ENCODE measurements around the gene S100PBP.
A peak's percentile ranks its signal among the peaks of the same experiment; 100 is the strongest.

Gene S100PBP

GRCh38 chr1:32868806-32869455 is 51.5 kb downstream of the S100PBP start:
- Mint-ChIP-seq H3K27ac (no peak overlapping the region), H3K36me3 (peaks cover 21% of the 10 kb centered on the region), H3K4me1 (peaks cover 34% of the 10 kb centered on the region), H3K9me3 (no peaks in the 10 kb centered on the region), H3K27me3 (peaks cover 28% of the 10 kb centered on the region), H3K4me3 (peak overlapping the region; percentile 43)
- ATAC-seq = no peak

GRCh38 chr1:32869923-32870614 is 52.6 kb downstream of the S100PBP start:
- H3K9me3 Mint-ChIP-seq = no peaks in the 10 kb centered on the region
- no peak for ATAC-seq
- H3K36me3 Mint-ChIP-seq = peaks cover 13% of the 10 kb centered on the region
- peaks cover 36% of the 10 kb centered on the region for H3K27me3 Mint-ChIP-seq
- H3K27ac Mint-ChIP-seq = no peak overlapping the region
- H3K4me1 Mint-ChIP-seq = peaks cover 34% of the 10 kb centered on the region
- H3K4me3 Mint-ChIP-seq = peak overlapping the region; percentile 77

- H3K9me3 Mint-ChIP-seq = no peaks in the 10 kb centered on the region
- peaks cover 40% of the 10 kb centered on the region for H3K4me1 Mint-ChIP-seq
- ATAC-seq = peak; percentile 36
- H3K27ac Mint-ChIP-seq = no peak within 1 kb of the TSS
- H3K27me3 Mint-ChIP-seq = peaks cover 43% of the 10 kb centered on the region
- peak within 1 kb of the TSS; percentile 77 for H3K4me3 Mint-ChIP-seq
- H3K36me3 Mint-ChIP-seq = peaks cover 13% of the 10 kb centered on the region
Observed at GRCh38 chr1:32870615-32871363, 53.3 kb downstream of the S100PBP start, which contains the start of gene FNDC5. Gene FNDC5 (minus strand): TSS chr1:32870912.

DNA sequence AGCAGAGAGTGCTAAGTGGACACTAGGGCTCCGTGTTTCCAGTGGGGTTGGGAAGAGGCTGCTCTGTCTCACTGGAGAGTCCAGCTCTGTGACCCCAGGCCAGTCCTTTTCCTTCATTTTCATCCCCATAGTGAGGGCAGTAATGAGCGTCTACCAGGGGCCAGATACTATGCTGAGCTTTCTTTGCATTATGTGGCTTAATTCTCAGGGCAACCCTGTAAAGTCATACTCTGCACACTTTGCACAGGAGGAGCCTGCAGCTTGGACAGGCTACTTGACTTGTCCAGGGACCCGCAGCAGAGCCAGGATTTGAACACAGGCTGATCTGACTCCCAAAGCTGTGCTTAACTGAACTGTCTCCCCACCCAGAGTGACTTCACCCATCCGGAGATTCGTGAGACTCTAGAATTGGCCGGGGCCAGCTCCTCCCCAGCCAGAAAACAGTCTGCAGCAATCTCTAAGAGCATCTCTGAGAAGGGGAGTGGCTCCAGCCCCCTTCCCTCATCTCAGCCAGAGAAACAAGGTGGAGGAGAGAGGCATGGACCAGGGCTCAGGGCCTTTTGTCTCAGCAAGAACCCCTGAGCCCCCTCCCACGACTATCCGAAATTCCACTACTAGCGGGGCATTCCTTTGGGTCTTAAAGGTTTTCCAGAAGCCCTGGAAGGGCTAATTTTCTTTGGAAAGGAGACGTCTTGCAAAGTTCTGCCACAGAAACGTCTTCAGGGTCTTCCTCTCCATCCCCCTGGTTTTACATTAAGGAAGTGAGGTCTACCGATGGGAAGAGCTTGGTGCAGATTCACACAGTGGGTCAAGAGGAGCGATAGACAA is 54.1 kb downstream of the S100PBP start:
- H3K27ac Mint-ChIP-seq = no peak overlapping the region
- H3K4me1 Mint-ChIP-seq = peaks cover 48% of the 10 kb centered on the region
- ATAC-seq = no peak
- peaks cover 8% of the 10 kb centered on the region for H3K36me3 Mint-ChIP-seq
- H3K9me3 Mint-ChIP-seq = no peaks in the 10 kb centered on the region
- peaks cover 51% of the 10 kb centered on the region for H3K27me3 Mint-ChIP-seq
- peak overlapping the region; percentile 66 for H3K4me3 Mint-ChIP-seq

GRCh38 chr1:32872192-32872460 is 54.7 kb downstream of the S100PBP start:
- Mint-ChIP-seq H3K27ac (no peak overlapping the region), H3K27me3 (peaks cover 53% of the 10 kb centered on the region), H3K4me1 (peaks cover 48% of the 10 kb centered on the region), H3K9me3 (no peaks in the 10 kb centered on the region), H3K36me3 (peaks cover 8% of the 10 kb centered on the region), H3K4me3 (no peak overlapping the region)
- no peak for ATAC-seq

DNA sequence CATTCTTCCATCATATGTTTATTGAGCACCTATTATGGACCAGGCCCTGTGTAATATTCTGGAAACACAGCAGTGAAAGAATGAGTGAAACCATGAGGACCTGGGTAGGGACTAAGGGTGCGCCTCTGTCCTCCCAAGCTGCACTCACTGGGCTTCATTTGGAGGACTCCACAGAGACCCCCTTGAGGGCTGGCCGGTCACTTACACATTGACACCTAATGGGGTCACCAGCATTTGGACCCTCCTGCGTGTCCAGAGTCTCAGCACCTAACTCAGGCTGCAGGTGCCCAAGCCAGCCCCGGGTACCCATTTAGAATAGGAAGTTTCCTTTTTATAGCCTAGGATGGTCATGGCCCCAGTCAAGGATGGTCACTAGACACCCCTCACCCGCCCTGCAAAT is 56.0 kb downstream of the S100PBP start:
- Mint-ChIP-seq H3K4me3 (no peak overlapping the region), H3K27ac (no peak overlapping the region), H3K4me1 (peaks cover 48% of the 10 kb centered on the region), H3K9me3 (no peaks in the 10 kb centered on the region), H3K36me3 (peaks cover 4% of the 10 kb centered on the region), H3K27me3 (peaks cover 65% of the 10 kb centered on the region)
- ATAC-seq = no peak

DNA sequence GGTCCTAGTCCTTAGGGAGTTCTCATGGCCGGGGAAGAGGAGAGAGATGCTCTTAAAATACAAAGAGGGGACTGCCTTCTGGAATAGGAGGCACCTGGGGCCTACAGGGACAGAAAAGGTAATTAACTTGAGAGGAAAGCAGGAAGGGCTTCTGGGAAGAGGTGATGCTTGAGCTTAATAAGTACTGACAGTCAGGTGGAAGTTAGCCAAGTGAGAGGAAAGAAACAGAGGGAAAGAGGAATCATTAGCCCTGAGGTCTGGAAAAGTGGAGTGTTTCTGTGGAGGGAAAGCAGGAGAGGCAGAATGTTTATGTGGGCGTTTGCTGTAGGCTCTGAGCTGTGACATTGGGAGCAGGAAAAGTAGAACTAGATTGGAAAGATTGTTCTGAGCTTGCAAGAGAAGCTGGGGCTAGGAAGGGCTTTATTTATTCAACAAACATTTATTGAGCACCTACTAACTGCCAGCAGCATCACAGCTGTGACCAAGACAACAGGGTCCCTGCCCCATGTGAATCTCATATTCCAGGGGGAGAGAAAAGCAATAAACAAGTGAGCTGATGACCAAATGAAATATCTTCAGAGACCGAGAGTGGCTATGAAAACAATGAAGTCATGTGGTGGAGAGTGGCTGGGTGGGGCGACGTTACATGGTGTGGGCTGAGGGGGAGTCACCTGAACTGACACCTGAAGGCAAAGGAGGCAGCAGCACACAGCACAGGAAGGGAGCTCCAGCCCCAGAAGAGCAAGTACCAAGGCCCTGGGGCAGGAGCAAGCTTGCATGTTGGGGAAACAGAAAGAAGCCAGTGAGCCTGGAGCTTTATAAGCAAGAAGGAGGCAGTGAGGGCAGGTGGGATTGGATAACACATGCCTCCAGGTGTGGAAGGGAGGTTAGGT is 57.7 kb downstream of the S100PBP start:
- H3K4me3 Mint-ChIP-seq = no peak overlapping the region
- no peak overlapping the region for H3K27ac Mint-ChIP-seq
- no peaks in the 10 kb centered on the region for H3K9me3 Mint-ChIP-seq
- no peaks in the 10 kb centered on the region for H3K36me3 Mint-ChIP-seq
- ATAC-seq = no peak
- H3K27me3 Mint-ChIP-seq = peaks cover 52% of the 10 kb centered on the region
- peaks cover 38% of the 10 kb centered on the region for H3K4me1 Mint-ChIP-seq

GRCh38 chr1:32876341-32877210 is 59.1 kb downstream of the S100PBP start:
- no peaks in the 10 kb centered on the region for H3K9me3 Mint-ChIP-seq
- H3K27ac Mint-ChIP-seq = no peak overlapping the region
- peaks cover 58% of the 10 kb centered on the region for H3K27me3 Mint-ChIP-seq
- H3K4me1 Mint-ChIP-seq = peaks cover 29% of the 10 kb centered on the region
- peak; percentile 58 for ATAC-seq
- H3K4me3 Mint-ChIP-seq = no peak overlapping the region
- no peaks in the 10 kb centered on the region for H3K36me3 Mint-ChIP-seq

- no peak for ATAC-seq
- no peak overlapping the region for H3K4me3 Mint-ChIP-seq
- no peak overlapping the region for H3K27ac Mint-ChIP-seq
- H3K4me1 Mint-ChIP-seq = peaks cover 20% of the 10 kb centered on the region
- H3K36me3 Mint-ChIP-seq = no peaks in the 10 kb centered on the region
- no peaks in the 10 kb centered on the region for H3K9me3 Mint-ChIP-seq
- H3K27me3 Mint-ChIP-seq = peaks cover 56% of the 10 kb centered on the region
Observed at GRCh38 chr1:32877211-32878110, 60.0 kb downstream of the S100PBP start.

GRCh38 chr1:32878183-32878582 is 60.7 kb downstream of the S100PBP start:
- H3K27ac Mint-ChIP-seq = no peak overlapping the region
- ATAC-seq = no peak
- H3K36me3 Mint-ChIP-seq = no peaks in the 10 kb centered on the region
- peaks cover 14% of the 10 kb centered on the region for H3K4me1 Mint-ChIP-seq
- no peak overlapping the region for H3K4me3 Mint-ChIP-seq
- H3K27me3 Mint-ChIP-seq = peaks cover 50% of the 10 kb centered on the region
- H3K9me3 Mint-ChIP-seq = no peaks in the 10 kb centered on the region

DNA sequence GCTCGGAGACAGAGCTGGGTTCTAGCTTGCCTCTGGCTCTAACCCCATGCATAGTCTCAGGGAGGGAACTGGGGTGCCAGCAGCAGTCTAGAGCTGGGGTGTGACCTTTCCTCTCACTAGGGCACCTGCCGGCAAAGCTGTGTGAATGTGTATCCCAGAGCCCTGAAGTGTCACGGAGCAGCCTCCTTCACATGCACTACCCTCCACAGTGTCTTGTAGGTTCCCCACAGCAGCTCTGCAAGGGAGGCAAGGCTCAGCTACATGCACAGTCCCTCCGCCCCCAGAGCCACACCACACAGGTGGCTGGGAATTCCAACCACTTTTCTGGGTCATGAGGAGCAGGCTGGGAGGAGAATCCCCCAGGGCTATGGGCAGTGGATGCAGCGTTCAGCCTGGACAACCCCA is 61.2 kb downstream of the S100PBP start:
- ATAC-seq = peak; percentile 12
- peaks cover 14% of the 10 kb centered on the region for H3K4me1 Mint-ChIP-seq
- no peaks in the 10 kb centered on the region for H3K9me3 Mint-ChIP-seq
- H3K27me3 Mint-ChIP-seq = peaks cover 54% of the 10 kb centered on the region
- H3K4me3 Mint-ChIP-seq = no peak overlapping the region
- H3K27ac Mint-ChIP-seq = no peak overlapping the region
- no peaks in the 10 kb centered on the region for H3K36me3 Mint-ChIP-seq

- no peaks in the 10 kb centered on the region for H3K36me3 Mint-ChIP-seq
- no peak for ATAC-seq
- peaks cover 60% of the 10 kb centered on the region for H3K27me3 Mint-ChIP-seq
Observed at GRCh38 chr1:32881291-32881690, 63.8 kb downstream of the S100PBP start.

More at GRCh38 chr1:32881291-32881690, 63.8 kb downstream of the S100PBP start:
- Mint-ChIP-seq H3K4me3 (no peak overlapping the region), H3K9me3 (no peaks in the 10 kb centered on the region), H3K4me1 (peaks cover 4% of the 10 kb centered on the region), H3K27ac (no peak overlapping the region)
